Head of caudate nucleus (tissue), 42 donors: ENCODE data around the gene HSPA1B.

Experiments
- DNase-seq, 42 donors: peaks; one replicate each; pipeline versions ENCODE4 v3.0.0 to v3.0.0-alpha.2; 2020 to 2021; ENCODE audit warnings: mixed read lengths in 7 of 42
- intact Hi-C: fragments of 100-400 bp; cut with DNase I; formaldehyde crosslinking; loops from one replicate; pipeline ENCODE4 v1.15.0; 2022

HSPA1B gene

DNA sequence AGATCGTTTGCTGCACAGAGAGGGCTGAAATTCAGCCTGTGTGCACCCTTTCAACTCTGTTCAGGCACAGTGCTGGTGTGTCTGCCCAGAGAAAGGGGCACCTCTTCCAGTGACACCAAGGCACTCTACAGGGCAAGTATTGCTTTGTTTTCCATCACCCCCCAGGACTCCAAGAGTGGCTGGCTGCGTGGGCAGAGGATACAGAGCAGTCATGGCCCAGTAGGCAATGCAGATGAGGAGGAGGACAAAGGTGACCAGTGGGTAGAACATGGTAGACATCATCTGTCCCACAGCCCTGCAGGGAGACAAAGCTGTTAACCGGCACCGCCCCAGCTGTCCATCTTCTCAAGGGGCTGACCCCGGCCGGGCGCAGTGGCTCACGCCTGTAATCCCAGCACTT, 41.8 kb downstream of the HSPA1B start:
- intact Hi-C loops: no loop called here
- DNase-seq: no peak

GRCh38 chr6:31870385-31870921, 42.9 kb downstream of the HSPA1B start:
- intact Hi-C loops: no loop called here
- no peak for DNase-seq

DNA sequence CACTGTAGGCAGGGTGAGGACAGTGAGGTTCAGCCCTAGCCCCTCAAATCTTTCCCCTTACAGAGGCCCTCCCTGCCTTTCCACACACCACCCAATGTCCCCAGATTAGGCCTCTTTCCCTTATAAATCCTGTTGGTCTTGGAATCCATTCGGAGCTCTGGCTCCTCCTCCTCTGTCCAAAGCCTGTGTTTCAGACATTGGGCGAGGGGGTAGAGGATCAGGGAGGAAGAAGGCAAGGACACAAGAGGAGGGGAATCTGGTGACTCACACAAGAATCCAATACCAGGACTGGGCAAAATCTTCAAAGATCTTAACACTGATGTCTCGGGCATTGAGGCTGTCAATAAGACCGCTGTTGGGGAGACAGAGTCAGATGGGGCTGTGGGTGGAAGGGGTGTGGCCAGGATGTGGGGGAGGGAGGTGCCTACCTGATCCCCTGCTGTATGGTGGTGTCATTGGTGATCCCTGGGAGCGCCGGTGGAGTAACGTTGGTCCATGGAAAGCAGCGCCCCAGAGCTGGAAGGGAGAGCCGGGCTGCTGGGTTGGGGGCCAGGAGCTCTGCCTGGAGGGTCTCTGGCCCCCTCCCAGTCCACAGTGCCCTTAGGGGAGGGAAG, 43.6 kb downstream of the HSPA1B start:
- intact Hi-C loops: no loop called here
- DNase-seq: no peak

DNA sequence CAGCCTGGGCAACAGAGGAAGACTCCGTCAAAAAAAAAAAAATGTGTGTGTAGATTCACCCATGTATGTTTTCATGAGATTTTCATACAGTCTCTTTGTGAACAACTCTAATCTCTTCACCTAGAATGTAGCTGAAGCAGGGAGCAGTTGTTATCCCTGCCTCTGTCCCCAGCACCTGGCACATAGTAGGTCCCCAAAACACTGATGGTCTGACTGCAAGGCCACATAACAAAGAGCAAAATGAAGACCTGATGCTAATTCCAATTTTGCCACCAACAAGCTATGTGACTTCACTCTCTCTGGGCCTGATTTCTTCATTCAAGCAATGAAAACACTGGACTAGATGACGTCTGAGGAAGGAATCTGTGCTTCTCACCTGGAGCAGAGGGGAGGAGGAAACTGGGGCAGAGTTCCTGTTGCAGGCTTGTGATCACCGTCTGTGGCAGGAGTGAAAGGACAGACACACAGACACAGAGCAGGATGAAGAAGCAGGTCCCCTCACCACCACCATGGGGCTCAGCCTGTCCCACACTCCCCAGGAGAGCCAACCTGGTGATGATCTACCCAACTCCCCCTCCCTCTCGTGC, 46.6 kb downstream of the HSPA1B start:
- intact Hi-C loops: no loop called here
- DNase-seq: no peak

DNA sequence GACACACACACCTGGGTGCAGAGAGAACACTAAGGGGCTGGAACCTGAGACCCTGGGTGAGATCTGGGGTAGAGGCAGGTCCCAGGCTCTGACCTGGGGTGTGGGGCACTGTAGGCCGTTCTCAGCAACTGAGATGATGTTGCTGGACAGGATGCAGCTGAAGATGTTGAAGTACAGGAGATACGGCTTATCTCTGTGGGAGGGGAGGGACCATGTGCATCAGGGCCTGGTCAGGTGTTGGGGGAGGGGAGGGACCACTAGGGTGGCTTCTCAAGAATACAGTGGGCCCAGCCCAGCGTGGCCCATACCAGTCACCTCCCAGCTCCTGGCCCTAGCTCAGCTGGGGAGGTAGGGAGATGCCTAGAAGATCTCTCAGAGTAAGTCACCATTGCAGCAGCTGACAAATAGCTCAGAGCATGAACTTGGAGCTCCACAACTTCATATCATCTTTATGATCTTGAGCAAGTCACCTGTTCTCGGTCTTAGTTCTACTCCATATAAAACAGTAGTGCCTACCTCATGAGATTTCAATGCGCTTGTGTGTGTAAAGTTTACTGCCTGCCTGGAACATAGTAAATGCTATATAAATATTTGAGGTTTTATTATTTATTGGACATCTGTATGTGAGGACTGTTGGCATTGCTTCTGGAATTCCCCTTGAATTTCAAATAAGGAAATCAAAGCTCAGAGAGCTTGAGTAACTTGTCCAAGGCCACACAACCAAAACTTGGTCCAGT, 47.5 kb downstream of the HSPA1B start:
- intact Hi-C loops: no loop called here
- DNase-seq: no peak

GRCh38 chr6:31875877-31876276, 48.3 kb downstream of the HSPA1B start:
- intact Hi-C loops: no loop called here
- DNase-seq: no peak

- intact Hi-C loops: no loop called here
These were observed 48.8 kb downstream of the HSPA1B start for GRCh38 chr6:31876357-31876756.

GRCh38 chr6:31877125-31877650, 49.6 kb downstream of the HSPA1B start:
- intact Hi-C loops: no loop called here
- DNase-seq: no peak

More at GRCh38 chr6:31876357-31876756, 48.8 kb downstream of the HSPA1B start:
- DNase-seq: no peak

DNA sequence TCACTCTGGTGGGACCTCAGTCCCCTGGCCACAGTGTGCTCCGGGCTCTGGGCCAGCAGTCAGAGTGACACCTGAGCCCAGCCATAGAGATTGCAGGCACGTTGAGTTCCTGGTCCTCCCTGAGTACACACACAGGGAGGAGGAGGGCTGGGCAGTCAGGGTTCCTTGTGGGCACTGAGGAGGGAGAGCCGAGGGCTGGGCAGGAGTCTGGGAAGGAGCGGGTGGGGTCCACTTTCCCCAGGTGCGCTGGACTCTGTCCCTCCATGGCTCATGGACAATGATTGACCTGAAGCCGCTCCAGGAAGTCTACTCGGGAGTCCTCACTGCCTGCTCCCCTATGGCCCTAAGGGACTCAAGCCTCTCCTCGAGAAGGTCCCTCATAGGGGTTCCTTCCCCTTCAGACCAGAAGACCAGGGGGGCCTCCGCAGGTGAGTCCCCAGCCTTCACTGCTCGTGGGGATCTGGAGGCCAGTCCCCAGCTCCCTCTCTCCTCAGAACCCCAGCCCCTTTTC, 50.2 kb downstream of the HSPA1B start:
- intact Hi-C loops: no loop called here

DNA sequence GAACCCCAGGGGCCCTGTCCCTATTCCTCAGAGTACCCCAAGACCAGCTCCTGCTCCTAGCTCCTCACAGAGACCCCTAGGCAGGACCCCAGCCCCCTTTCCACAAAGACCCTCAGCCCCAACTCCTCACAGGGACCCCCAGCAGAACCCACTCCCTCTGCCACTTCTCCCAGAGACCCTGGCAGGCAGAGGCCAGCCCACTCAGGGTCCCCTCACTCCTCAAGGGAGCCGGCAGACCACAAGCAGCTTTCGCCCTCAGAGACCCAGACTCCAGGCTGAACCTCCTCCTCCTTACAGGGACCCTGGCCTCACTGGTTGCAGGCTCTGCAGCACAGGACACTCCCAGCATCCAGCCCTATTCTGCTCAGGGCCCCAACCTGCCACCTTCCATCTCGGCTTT, 50.7 kb downstream of the HSPA1B start:
- intact Hi-C loops: no loop called here

More for the DNA sequence above, 50.2 kb downstream of the HSPA1B start:
- DNase-seq: no peak

GRCh38 chr6:31878726-31879125, 51.2 kb downstream of the HSPA1B start, which contains the start of gene SLC44A4:
SLC44A4 (minus strand) TSS chr6:31878997; CDS start chr6:31878980, 17 bp downstream.
- DNase-seq: no peak
- intact Hi-C loops: no loop called here

More for the DNA sequence above, 50.7 kb downstream of the HSPA1B start:
- no peak for DNase-seq

- intact Hi-C loops: no loop called here
- DNase-seq: no peak
These were observed 51.6 kb downstream of the HSPA1B start for GRCh38 chr6:31879143-31879542.
